Measurements from ENCODE around the gene WIPI1. TPM values are rescaled to one million over a fixed set of nuclear protein-coding genes. Genes with fewer than 3 reads are reported as not detected.
A peak's percentile ranks its signal among the peaks of the same experiment; 100 is the strongest.

Gene WIPI1
- total and polyA plus RNA-seq, 12 donors, result 46.6 to 201 (median 116) TPM

- no peaks in the 10 kb centered on the region for H3K27me3 ChIP-seq
- ATAC-seq (peak in 1 of 8 donors; percentile 8), DNase-seq (no peak)
- intact Hi-C loops (cut with DNase I), result loop anchor here in 5 of 10 donors (5.0 to 10.0 kb wide), 3 partner anchors 77 to 167 kb away; no protein-coding TSS in a partner anchor
- H3K27ac ChIP-seq, result peak overlapping the region in 4 of 10 donors; percentile 36 to 60 (median 44)
- no peaks in the 10 kb centered on the region for H3K9me3 ChIP-seq
- H3K36me3 ChIP-seq, result peaks cover 0 to 96% (median 83%) of the 10 kb centered on the region in 9 donors
- peaks cover 0 to 36% (median 19%) of the 10 kb centered on the region in 9 donors for H3K4me1 ChIP-seq
- WGBS, 2 donors, result 62 to 68% methylated on average over 15 of the region's 15 CpGs
- peak in 5 of 9 donors; percentile 22 to 34 (median 31) for TF ChIP-seq CTCF (IDR thresholded peaks at IDR 0.05)
- H3K4me3 ChIP-seq, result no peak overlapping the region
Observed at GRCh38 chr17:68431661-68432071, 25.6 kb downstream of the WIPI1 start.

GRCh38 chr17:68431045-68431608, 26.2 kb downstream of the WIPI1 start:
- no peak for DNase-seq
- intact Hi-C loops (cut with DNase I), result loop anchor here in 5 of 10 donors (5.0 to 10.0 kb wide), 3 partner anchors 76 to 166 kb away; no protein-coding TSS in a partner anchor
- no peak for TF ChIP-seq CTCF (IDR thresholded peaks at IDR 0.05)
- Histone ChIP-seq H3K4me3 (no peak overlapping the region), H3K36me3 (peaks cover 0 to 100% (median 88%) of the 10 kb centered on the region in 9 donors), H3K4me1 (peaks cover 0 to 31% (median 14%) of the 10 kb centered on the region in 9 donors), H3K9me3 (no peaks in the 10 kb centered on the region), H3K27me3 (no peaks in the 10 kb centered on the region), H3K27ac (peak overlapping the region in 4 of 10 donors; percentile 36 to 60 (median 44))
- WGBS, 2 donors, result 69 to 77% methylated on average over 13 of the region's 13 CpGs
- peak in 3 of 8 donors; percentile 6 to 56 (median 23) for ATAC-seq

- intact Hi-C loops (cut with DNase I), result loop anchor here in 6 of 10 donors (5.0 to 10.0 kb wide), 3 partner anchors 75 to 165 kb away; no protein-coding TSS in a partner anchor
- WGBS, 2 donors, result 94 to 95% methylated on average over 11 of the region's 11 CpGs
- no peak for TF ChIP-seq CTCF (IDR thresholded peaks at IDR 0.05)
- H3K27ac ChIP-seq, result no peak overlapping the region
- ATAC-seq (no peak), DNase-seq (no peak)
- no peaks in the 10 kb centered on the region for H3K9me3 ChIP-seq
- H3K27me3 ChIP-seq, result no peaks in the 10 kb centered on the region
- no peak overlapping the region for H3K4me3 ChIP-seq
- H3K4me1 ChIP-seq, result peaks cover 0 to 23% (median 9%) of the 10 kb centered on the region in 9 donors
- H3K36me3 ChIP-seq, result peaks cover 0 to 100% (median 87%) of the 10 kb centered on the region in 9 donors
Observed at GRCh38 chr17:68429881-68430280, 27.4 kb downstream of the WIPI1 start.

GRCh38 chr17:68428498-68429172, 28.7 kb downstream of the WIPI1 start:
- Histone ChIP-seq H3K4me1 (peaks cover 0 to 15% (median 7%) of the 10 kb centered on the region in 9 donors), H3K36me3 (peaks cover 0 to 100% (median 86%) of the 10 kb centered on the region in 9 donors), H3K27me3 (no peaks in the 10 kb centered on the region), H3K27ac (no peak overlapping the region), H3K9me3 (no peaks in the 10 kb centered on the region), H3K4me3 (no peak overlapping the region)
- intact Hi-C loops (cut with DNase I), result loop anchor here in 1 of 10 donors (10.0 kb wide), 1 partner anchor 164 kb away; no protein-coding TSS in a partner anchor
- TF ChIP-seq CTCF (IDR thresholded peaks at IDR 0.05), result no peak
- WGBS, 2 donors, result 86 to 87% methylated on average over 14 of the region's 14 CpGs
- DNase-seq (no peak), ATAC-seq (peak in 3 of 8 donors; percentile 13 to 36 (median 19))

All from heart right ventricle (tissue), 16 donors.